ENCODE results near the gene ADIRF. TPM values are rescaled to one million over a fixed set of nuclear protein-coding genes. Genes with fewer than 3 reads are reported as not detected.

ADIRF gene
- total and polyA plus RNA-seq, 2 donors (not counting 1 experiment from before 2014, with no cell fraction given) = not detected

DNA sequence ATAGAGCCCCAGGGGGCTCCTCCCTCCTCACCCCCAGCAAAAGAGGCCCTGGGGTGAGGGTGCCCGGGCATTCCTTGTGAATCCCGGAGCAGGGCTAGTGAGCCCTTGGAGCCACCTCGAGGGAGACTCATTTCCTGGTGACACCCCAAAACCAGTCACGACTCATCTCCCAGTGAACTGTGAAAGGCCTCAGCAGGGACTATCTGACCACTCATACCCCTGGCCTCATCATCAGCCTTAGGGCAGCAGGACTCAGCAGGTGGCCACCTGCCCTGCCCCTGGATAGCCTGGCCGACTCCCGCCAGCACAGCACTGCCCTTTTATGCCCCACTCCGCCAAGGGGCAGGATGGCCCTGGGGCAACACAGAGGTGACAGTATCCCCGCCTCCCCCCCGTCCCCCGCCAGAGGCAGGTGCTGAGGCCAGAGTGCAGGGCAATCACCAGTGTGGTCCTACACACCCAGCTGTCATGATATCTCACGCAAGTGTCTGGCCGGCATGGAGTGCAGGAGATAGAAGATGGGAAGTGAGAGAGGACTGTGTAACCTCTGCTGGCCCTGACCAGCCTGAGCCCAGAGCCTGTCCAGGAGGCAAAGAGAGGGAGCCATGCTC is 6.7 kb upstream of the ADIRF start:
- H2AFZ ChIP-seq (ENCODE audit: insufficient read depth, low read depth, low read length, poor library complexity, severe bottlenecking) = no peak overlapping the region
- H3K9me3 Mint-ChIP-seq (ENCODE audit: insufficient read depth) = no peaks in the 10 kb centered on the region
- POLR2A ChIA-PET = no interaction called here
- peaks cover 15% of the 10 kb centered on the region for H3K4me1 Mint-ChIP-seq
- WGBS (ENCODE audit: insufficient coverage) = 90% methylated on average over 12 of the region's 12 CpGs
- no peak overlapping the region for H3K27ac Mint-ChIP-seq
- no peak for DNase-seq
- ATAC-seq (ENCODE audit: low read depth) = no peak
- no peak overlapping the region for H3K27ac ChIP-seq (ENCODE audit: low read length in 2 of 2)
- peaks cover 1 to 20% of the 10 kb centered on the region in 2 donors for H3K4me1 ChIP-seq (ENCODE audit: control insufficient read depth in 2 of 2, insufficient read depth in 2 of 2, low read length in 2 of 2)
- H3K9me3 ChIP-seq (ENCODE audit: control extremely low read depth in 1 of 3, control insufficient read depth in 2 of 3, insufficient read depth in 1 of 3, low read length in 2 of 3) = no peaks in the 10 kb centered on the region
- intact Hi-C loops (cut with micrococcal nuclease) = no loop called here
- TF ChIP-seq, protein P1, sequence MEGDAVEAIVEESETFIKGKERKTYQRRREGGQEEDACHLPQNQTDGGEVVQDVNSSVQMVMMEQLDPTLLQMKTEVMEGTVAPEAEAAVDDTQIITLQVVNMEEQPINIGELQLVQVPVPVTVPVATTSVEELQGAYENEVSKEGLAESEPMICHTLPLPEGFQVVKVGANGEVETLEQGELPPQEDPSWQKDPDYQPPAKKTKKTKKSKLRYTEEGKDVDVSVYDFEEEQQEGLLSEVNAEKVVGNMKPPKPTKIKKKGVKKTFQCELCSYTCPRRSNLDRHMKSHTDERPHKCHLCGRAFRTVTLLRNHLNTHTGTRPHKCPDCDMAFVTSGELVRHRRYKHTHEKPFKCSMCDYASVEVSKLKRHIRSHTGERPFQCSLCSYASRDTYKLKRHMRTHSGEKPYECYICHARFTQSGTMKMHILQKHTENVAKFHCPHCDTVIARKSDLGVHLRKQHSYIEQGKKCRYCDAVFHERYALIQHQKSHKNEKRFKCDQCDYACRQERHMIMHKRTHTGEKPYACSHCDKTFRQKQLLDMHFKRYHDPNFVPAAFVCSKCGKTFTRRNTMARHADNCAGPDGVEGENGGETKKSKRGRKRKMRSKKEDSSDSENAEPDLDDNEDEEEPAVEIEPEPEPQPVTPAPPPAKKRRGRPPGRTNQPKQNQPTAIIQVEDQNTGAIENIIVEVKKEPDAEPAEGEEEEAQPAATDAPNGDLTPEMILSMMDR (IDR thresholded peaks at IDR 0.05) = no peak
- no peak for TF ChIP-seq EZH2 (IDR thresholded peaks at IDR 0.05; ENCODE audit: borderline replicate concordance, insufficient read depth, low read depth, low read length, poor library complexity, severe bottlenecking)
- no peak overlapping the region for H3K4me3 Mint-ChIP-seq
- H3K9ac ChIP-seq (ENCODE audit: low read length) = no peak overlapping the region
- H3K4me2 ChIP-seq (replicated peaks; ENCODE audit: low read depth, low read length, poor library complexity, severe bottlenecking) = no peak overlapping the region
- H3K4me3 ChIP-seq (ENCODE audit: control extremely low read depth in 1 of 5, extremely low read depth in 1 of 5, insufficient read depth in 1 of 5, low read depth in 2 of 5, low read length in 4 of 5) = no peak overlapping the region
- H3K79me2 ChIP-seq (ENCODE audit: control insufficient read depth, insufficient read depth, low read length) = no peaks in the 10 kb centered on the region
- no peaks in the 10 kb centered on the region for H3K36me3 ChIP-seq (replicated peaks in 1 of 2; ENCODE audit: control extremely low read depth in 1 of 2, control insufficient read depth in 1 of 2, extremely low read depth in 1 of 2, insufficient read depth in 2 of 2, low read length in 1 of 2)
- CTCF ChIA-PET = no interaction called here
- no peaks in the 10 kb centered on the region for H4K20me1 ChIP-seq (ENCODE audit: control insufficient read depth, insufficient read depth, low read length, poor library complexity, severe bottlenecking)
- no peaks in the 10 kb centered on the region for H3K27me3 Mint-ChIP-seq
- H3K27me3 ChIP-seq (replicated peaks in 1 of 4; ENCODE audit: control extremely low read depth in 1 of 4, control insufficient read depth in 3 of 4, insufficient read depth in 4 of 4, low read length in 3 of 4) = peaks cover 0 to 3% (median 0%) of the 10 kb centered on the region in 4 experiments

DNA sequence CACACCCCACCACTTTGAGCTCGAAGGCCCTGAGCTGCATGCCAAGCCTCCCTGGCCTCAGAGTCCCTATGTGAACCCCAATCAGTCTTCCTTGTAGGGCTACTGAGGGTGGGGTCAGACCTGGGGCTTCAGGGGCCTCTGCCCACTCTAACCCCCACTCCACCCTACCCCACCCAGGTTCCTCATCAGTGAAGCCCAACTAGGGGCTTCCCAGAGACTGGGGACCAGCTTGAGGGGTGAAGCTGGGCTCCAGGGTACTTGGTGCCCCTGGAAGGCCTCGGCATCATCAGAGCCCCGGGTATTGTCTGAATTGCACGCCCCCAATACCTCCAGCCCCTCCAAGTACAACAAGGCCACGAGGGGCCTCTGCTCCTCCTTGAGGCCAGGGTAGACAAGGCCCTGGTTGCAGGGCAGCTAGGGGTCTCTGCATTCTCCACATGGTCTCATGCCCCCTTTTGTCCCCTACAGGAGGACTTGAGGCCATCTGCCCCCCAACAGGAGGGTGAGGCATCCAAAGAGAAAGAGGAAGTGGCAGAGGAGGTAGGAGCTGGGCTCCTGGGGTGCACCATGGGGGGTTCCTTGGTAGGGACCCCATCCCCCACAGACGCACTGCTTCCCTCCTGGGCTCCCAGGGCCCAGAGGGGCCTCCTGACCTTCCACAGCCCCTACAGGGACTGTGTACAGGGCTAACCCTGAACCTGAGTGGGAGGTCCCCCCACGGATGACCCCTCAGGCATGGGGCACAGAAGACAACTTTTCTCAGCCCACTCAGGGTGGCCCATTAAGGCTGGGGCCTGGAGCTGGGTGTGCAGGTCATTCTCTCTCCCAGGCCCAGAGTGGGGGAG is 5.9 kb upstream of the ADIRF start:
- Histone ChIP-seq H3K4me1 (ENCODE audit: control insufficient read depth in 2 of 2, insufficient read depth in 2 of 2, low read length in 2 of 2) (peaks cover 4 to 23% of the 10 kb centered on the region in 2 donors), H3K9me3 (ENCODE audit: control extremely low read depth in 1 of 3, control insufficient read depth in 2 of 3, insufficient read depth in 1 of 3, low read length in 2 of 3) (no peaks in the 10 kb centered on the region), H3K36me3 (replicated peaks in 1 of 2; ENCODE audit: control extremely low read depth in 1 of 2, control insufficient read depth in 1 of 2, extremely low read depth in 1 of 2, insufficient read depth in 2 of 2, low read length in 1 of 2) (no peaks in the 10 kb centered on the region), H3K27ac (ENCODE audit: low read length in 2 of 2) (no peak overlapping the region), H2AFZ (ENCODE audit: insufficient read depth, low read depth, low read length, poor library complexity, severe bottlenecking) (no peak overlapping the region), H4K20me1 (ENCODE audit: control insufficient read depth, insufficient read depth, low read length, poor library complexity, severe bottlenecking) (no peaks in the 10 kb centered on the region), H3K27me3 (replicated peaks in 1 of 4; ENCODE audit: control extremely low read depth in 1 of 4, control insufficient read depth in 3 of 4, insufficient read depth in 4 of 4, low read length in 3 of 4) (peaks cover 0 to 3% (median 0%) of the 10 kb centered on the region in 4 experiments), H3K79me2 (ENCODE audit: control insufficient read depth, insufficient read depth, low read length) (no peaks in the 10 kb centered on the region), H3K4me2 (replicated peaks; ENCODE audit: low read depth, low read length, poor library complexity, severe bottlenecking) (no peak overlapping the region), H3K9ac (ENCODE audit: low read length) (no peak overlapping the region), H3K4me3 (ENCODE audit: control extremely low read depth in 1 of 5, extremely low read depth in 1 of 5, insufficient read depth in 1 of 5, low read depth in 2 of 5, low read length in 4 of 5) (no peak overlapping the region)
- DNase-seq (no peak), ATAC-seq (ENCODE audit: low read depth) (no peak)
- H3K27me3 Mint-ChIP-seq = no peaks in the 10 kb centered on the region
- ChIA-PET CTCF (interaction anchor here (0.6 kb wide), 1 partner anchor 362 kb away, joined by 3 read pairs; no protein-coding TSS in a partner anchor), POLR2A (no interaction called here)
- intact Hi-C loops (cut with micrococcal nuclease) = no loop called here
- WGBS (ENCODE audit: insufficient coverage) = 93% methylated on average over 6 of the region's 7 CpGs
- H3K4me3 Mint-ChIP-seq = no peak overlapping the region
- H3K4me1 Mint-ChIP-seq = peaks cover 19% of the 10 kb centered on the region
- no peak overlapping the region for H3K27ac Mint-ChIP-seq
- TF ChIP-seq, protein P1 (IDR thresholded peaks at IDR 0.05) = no peak
- TF ChIP-seq EZH2 (IDR thresholded peaks at IDR 0.05; ENCODE audit: borderline replicate concordance, insufficient read depth, low read depth, low read length, poor library complexity, severe bottlenecking) = no peak
- H3K9me3 Mint-ChIP-seq (ENCODE audit: insufficient read depth) = no peaks in the 10 kb centered on the region

All from B cell (primary cell).